GM21786 (cell line): ENCODE measurements around the gene FOXP1.

Experiments used
- ATAC-seq: cut with Tn5 transposase; IDR thresholded peaks from one replicate; pipeline ENCODE4 v1.9.1; 2021; ENCODE audit not compliant: unreplicated experiment

The FOXP1 gene

GRCh38 chr3:71070497-71071463 is 512.7 kb downstream of the FOXP1 start:
- no peak for ATAC-seq

- no peak for ATAC-seq
These were observed 513.7 kb downstream of the FOXP1 start for GRCh38 chr3:71069797-71070196.

GRCh38 chr3:71067977-71068654 is 515.4 kb downstream of the FOXP1 start:
- ATAC-seq, result no peak

GRCh38 chr3:71066849-71067261 is 516.7 kb downstream of the FOXP1 start:
- ATAC-seq, result no peak

- ATAC-seq, result no peak
These were observed 517.2 kb downstream of the FOXP1 start for GRCh38 chr3:71066356-71066755.

GRCh38 chr3:71065764-71066013 is 517.8 kb downstream of the FOXP1 start:
- no peak for ATAC-seq

GRCh38 chr3:71064956-71065763 is 518.4 kb downstream of the FOXP1 start:
- ATAC-seq, result no peak

- ATAC-seq, result peak; percentile 30
These were observed 519.1 kb downstream of the FOXP1 start for GRCh38 chr3:71064291-71064955.

GRCh38 chr3:71063773-71064290 is 519.7 kb downstream of the FOXP1 start:
- ATAC-seq, result peak; percentile 33

- ATAC-seq, result no peak
These were observed 520.4 kb downstream of the FOXP1 start for GRCh38 chr3:71062952-71063772.

- ATAC-seq, result no peak
These were observed 521.2 kb downstream of the FOXP1 start for GRCh38 chr3:71062037-71062932.

GRCh38 chr3:71061581-71061980 is 521.9 kb downstream of the FOXP1 start:
- ATAC-seq, result no peak

GRCh38 chr3:71061037-71061436 is 522.5 kb downstream of the FOXP1 start:
- ATAC-seq, result no peak

- ATAC-seq, result no peak
These were observed 523.0 kb downstream of the FOXP1 start for GRCh38 chr3:71060536-71060935.

GRCh38 chr3:71057526-71057894 is 526.0 kb downstream of the FOXP1 start:
- ATAC-seq, result no peak

- ATAC-seq, result no peak
These were observed 527.2 kb downstream of the FOXP1 start for GRCh38 chr3:71056327-71056726.

GRCh38 chr3:71055257-71056001 is 528.1 kb downstream of the FOXP1 start:
- no peak for ATAC-seq

- no peak for ATAC-seq
These were observed 529.2 kb downstream of the FOXP1 start for GRCh38 chr3:71054312-71054711.
